Neural cell (in vitro differentiated cells): ENCODE results near the gene SIVA1. TPM values are rescaled to one million over a fixed set of nuclear protein-coding genes. Genes with fewer than 3 reads are reported as not detected.

Experiments
- H2AFZ ChIP-seq: fragments of 200-600, 300-800 bp; sonication (generic), shearing (Covaris generic); 2 replicates; pipeline ENCODE4 v1.6.0; 2014; ENCODE audit warnings: low read depth, mild to moderate bottlenecking, antibody characterized with exemption, low read length, moderate library complexity
- H3F3A ChIP-seq: fragments of 200-600 bp; shearing (Covaris generic); 2 replicates; pipeline ENCODE4 v1.6.1; 2016; ENCODE audit warnings: mild to moderate bottlenecking, moderate library complexity, mixed read lengths, antibody characterized with exemption, low read length; ENCODE audit not compliant: insufficient read depth, poor library complexity, severe bottlenecking
- H3K27ac ChIP-seq: fragments of 200-600, 300-800 bp; sonication (generic), shearing (Covaris generic); 2 replicates; pipeline ENCODE4 v1.5.1; 2014; ENCODE audit warnings: mild to moderate bottlenecking, low read length, moderate library complexity
- H3K27me3 ChIP-seq: fragments of 300-800, 200-600 bp; sonication (generic), shearing (Covaris generic); 2 replicates; pipeline ENCODE4 v1.6.0; 2014; ENCODE audit warnings: mild to moderate bottlenecking, low read depth, low read length, moderate library complexity; ENCODE audit not compliant: insufficient read depth
- H3K36me3 ChIP-seq: fragments of 300-800, 200-600 bp; sonication (generic), shearing (Covaris generic); 2 replicates; pipeline ENCODE4 v1.5.1; 2014; ENCODE audit warnings: mild to moderate bottlenecking, antibody characterized with exemption, low read length, moderate library complexity; ENCODE audit not compliant: insufficient read depth
- H3K4me2 ChIP-seq: fragments of 300-800, 200-600 bp; sonication (generic), shearing (Covaris generic); 2 replicates; pipeline ENCODE4 v1.6.0; 2014; ENCODE audit warnings: mild to moderate bottlenecking, low read length
- H3K4me3 ChIP-seq: fragments of 300-800, 200-600 bp; sonication (generic), shearing (Covaris generic); 2 replicates; pipeline ENCODE4 v1.5.1; 2014; ENCODE audit warnings: mild to moderate bottlenecking, low read length, moderate library complexity
- H3K79me2 ChIP-seq: fragments of 200-600 bp; shearing (Covaris generic); replicated peaks from 2 replicates; pipeline ENCODE4 v1.6.0; 2014; ENCODE audit warnings: mild to moderate bottlenecking, low read length, moderate library complexity; ENCODE audit not compliant: insufficient read depth
- H3K9ac ChIP-seq: fragments of 300-800, 200-600 bp; sonication (generic), shearing (Covaris generic); 2 replicates; pipeline ENCODE4 v1.6.1; 2016; ENCODE audit warnings: mild to moderate bottlenecking, low read length, mixed read lengths
- H3K9me2 ChIP-seq: fragments of 200-600 bp; shearing (Covaris generic); 2 replicates; pipeline ENCODE4 v1.6.1; 2016; ENCODE audit warnings: mild to moderate bottlenecking, low read length, mixed read lengths; ENCODE audit not compliant: insufficient read depth
- H3K9me3 ChIP-seq: fragments of 200-600, 300-800 bp; sonication (generic), shearing (Covaris generic); 2 replicates; pipeline ENCODE4 v1.6.1; 2016; ENCODE audit warnings: mild to moderate bottlenecking, mixed run types, low read length, moderate library complexity, mixed read lengths
- H4K20me1 ChIP-seq: fragments of 200-600 bp; shearing (Covaris generic); 2 replicates; pipeline ENCODE4 v1.6.1; 2016; ENCODE audit warnings: mild to moderate bottlenecking, mixed run types; ENCODE audit not compliant: insufficient read depth
- EP300 ChIP-seq: fragments of 450-650 bp; conservative IDR thresholded peaks from 2 replicates; pipeline ENCODE4 v1.6.1; 2014; ENCODE audit warnings: antibody characterized with exemption, mild to moderate bottlenecking, moderate library complexity; ENCODE audit not compliant: poor library complexity, severe bottlenecking
- EZH2 ChIP-seq: fragments of 200-600, 300-800 bp; shearing (Covaris generic), sonication (generic); IDR thresholded peaks from 2 replicates; pipeline ENCODE4 v1.6.1; 2014; ENCODE audit warnings: antibody characterized with exemption, low read length, borderline replicate concordance, mild to moderate bottlenecking; ENCODE audit not compliant: insufficient read depth, poor library complexity, severe bottlenecking
- MXI1 ChIP-seq: fragments of 450-650 bp; conservative IDR thresholded peaks from 2 replicates; pipeline ENCODE4 v1.6.1; 2014; ENCODE audit warnings: antibody characterized with exemption, mild to moderate bottlenecking; ENCODE audit not compliant: poor library complexity, severe bottlenecking
- POLR2AphosphoS5 ChIP-seq: IDR thresholded peaks from 2 replicates; pipeline ENCODE4 v1.6.1; 2012
- RAD21 ChIP-seq: fragments of 450-650 bp; conservative IDR thresholded peaks from 2 replicates; pipeline ENCODE4 v1.6.1; 2014; ENCODE audit warnings: antibody characterized with exemption, mild to moderate bottlenecking, moderate library complexity
- REST ChIP-seq: IDR thresholded peaks from 2 replicates; pipeline ENCODE4 v1.6.1; 2012; ENCODE audit warnings: borderline replicate concordance
- SMC3 ChIP-seq: fragments of 450-650 bp; conservative IDR thresholded peaks from 2 replicates; pipeline ENCODE4 v1.6.1; 2014; ENCODE audit warnings: antibody characterized with exemption, mild to moderate bottlenecking, moderate library complexity; ENCODE audit not compliant: poor library complexity
- TAF1 ChIP-seq: IDR thresholded peaks from 2 replicates; pipeline ENCODE4 v1.6.1; 2012; ENCODE audit warnings: low read depth
- polyA plus RNA-seq: library from polyadenylated mRNA; depleted of rRNA; stranded (reverse); fragments of >200 nt; gene quantifications from 2 replicates; pipeline ENCODE4 v1.2.3, GENCODE V29; 2014
- TF ChIP-seq, protein P1 (sequence below): fragments of 450-650 bp; IDR thresholded peaks from 2 replicates; pipeline ENCODE4 v1.5.1; 2014; ENCODE audit warnings: antibody characterized with exemption, mild to moderate bottlenecking, moderate library complexity; ENCODE audit not compliant: poor library complexity, severe bottlenecking

SIVA1 gene
- polyA plus RNA-seq, 1 donor from 2014 or later, result 180 TPM

GRCh38 chr14:104777808-104778249 lies 24.9 kb downstream of the SIVA1 start:
- Histone ChIP-seq H3F3A (no peaks in the 10 kb centered on the region), H3K9ac (no peak overlapping the region), H4K20me1 (no peaks in the 10 kb centered on the region), H3K36me3 (no peaks in the 10 kb centered on the region), H3K27ac (no peak overlapping the region), H3K79me2 (no peaks in the 10 kb centered on the region), H2AFZ (no peak overlapping the region), H3K9me2 (no peaks in the 10 kb centered on the region), H3K4me3 (no peak overlapping the region), H3K27me3 (no peaks in the 10 kb centered on the region), H3K9me3 (no peaks in the 10 kb centered on the region), H3K4me2 (no peak overlapping the region)
- TF ChIP-seq POLR2AphosphoS5, result no peak
- no peak for TF ChIP-seq TAF1
- no peak for TF ChIP-seq SMC3
- no peak for TF ChIP-seq MXI1
- TF ChIP-seq EZH2, result no peak

DNA sequence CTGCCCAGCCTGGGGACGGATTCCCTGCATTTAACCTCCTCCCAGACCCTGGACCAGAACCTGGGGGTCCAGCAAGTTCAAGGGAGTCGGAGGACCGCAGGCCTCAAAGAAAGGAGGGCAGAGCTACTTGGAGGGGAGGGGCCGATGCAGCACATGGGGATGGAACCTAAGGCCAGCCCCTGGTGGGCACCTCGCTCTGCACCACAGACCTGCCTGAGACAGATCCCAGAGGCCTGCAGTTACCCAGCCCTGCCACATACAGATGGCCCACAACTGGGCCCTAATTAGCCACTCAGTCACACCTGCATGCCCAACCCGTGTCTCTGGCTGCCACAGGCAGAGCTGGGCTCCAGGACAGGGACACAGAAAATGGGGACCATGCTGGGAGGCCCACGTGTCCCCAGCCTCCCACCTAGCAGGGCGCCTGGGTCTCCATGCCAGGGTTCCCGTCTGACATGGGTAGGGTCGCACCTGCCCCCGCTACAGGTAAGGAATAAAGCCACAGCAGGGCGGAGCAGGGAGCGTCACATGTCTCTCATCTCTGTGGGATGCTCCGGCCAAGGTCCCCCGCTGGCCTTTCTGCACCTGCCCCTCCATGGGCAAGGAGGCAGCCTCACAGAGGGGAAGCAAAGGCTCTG lies 25.9 kb downstream of the SIVA1 start:
- TF ChIP-seq MXI1 (no peak), REST (no peak), EZH2 (no peak), POLR2AphosphoS5 (no peak), SMC3 (no peak), EP300 (no peak), RAD21 (no peak), TAF1 (no peak)
- TF ChIP-seq, protein P1, sequence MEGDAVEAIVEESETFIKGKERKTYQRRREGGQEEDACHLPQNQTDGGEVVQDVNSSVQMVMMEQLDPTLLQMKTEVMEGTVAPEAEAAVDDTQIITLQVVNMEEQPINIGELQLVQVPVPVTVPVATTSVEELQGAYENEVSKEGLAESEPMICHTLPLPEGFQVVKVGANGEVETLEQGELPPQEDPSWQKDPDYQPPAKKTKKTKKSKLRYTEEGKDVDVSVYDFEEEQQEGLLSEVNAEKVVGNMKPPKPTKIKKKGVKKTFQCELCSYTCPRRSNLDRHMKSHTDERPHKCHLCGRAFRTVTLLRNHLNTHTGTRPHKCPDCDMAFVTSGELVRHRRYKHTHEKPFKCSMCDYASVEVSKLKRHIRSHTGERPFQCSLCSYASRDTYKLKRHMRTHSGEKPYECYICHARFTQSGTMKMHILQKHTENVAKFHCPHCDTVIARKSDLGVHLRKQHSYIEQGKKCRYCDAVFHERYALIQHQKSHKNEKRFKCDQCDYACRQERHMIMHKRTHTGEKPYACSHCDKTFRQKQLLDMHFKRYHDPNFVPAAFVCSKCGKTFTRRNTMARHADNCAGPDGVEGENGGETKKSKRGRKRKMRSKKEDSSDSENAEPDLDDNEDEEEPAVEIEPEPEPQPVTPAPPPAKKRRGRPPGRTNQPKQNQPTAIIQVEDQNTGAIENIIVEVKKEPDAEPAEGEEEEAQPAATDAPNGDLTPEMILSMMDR, result no peak
- no peak overlapping the region for H3K9ac ChIP-seq
- no peak overlapping the region for H3K27ac ChIP-seq
- no peaks in the 10 kb centered on the region for H3K9me3 ChIP-seq
- H3K36me3 ChIP-seq, result no peaks in the 10 kb centered on the region
- H3K4me2 ChIP-seq, result no peak overlapping the region
- H3K4me3 ChIP-seq, result no peak overlapping the region
- no peaks in the 10 kb centered on the region for H3K27me3 ChIP-seq
- H3K79me2 ChIP-seq, result no peaks in the 10 kb centered on the region
- H2AFZ ChIP-seq, result no peak overlapping the region
- H3K9me2 ChIP-seq, result no peaks in the 10 kb centered on the region
- no peaks in the 10 kb centered on the region for H3F3A ChIP-seq
- no peaks in the 10 kb centered on the region for H4K20me1 ChIP-seq
